ENCODE results near the gene CFAP141. TPM values are rescaled to one million over a fixed set of nuclear protein-coding genes. Genes with fewer than 3 reads are reported as not detected.

Gene CFAP141
- total and polyA plus RNA-seq, 3 donors from 2014 or later: 4.0 to 38.3 (median 8.4) TPM

DNA sequence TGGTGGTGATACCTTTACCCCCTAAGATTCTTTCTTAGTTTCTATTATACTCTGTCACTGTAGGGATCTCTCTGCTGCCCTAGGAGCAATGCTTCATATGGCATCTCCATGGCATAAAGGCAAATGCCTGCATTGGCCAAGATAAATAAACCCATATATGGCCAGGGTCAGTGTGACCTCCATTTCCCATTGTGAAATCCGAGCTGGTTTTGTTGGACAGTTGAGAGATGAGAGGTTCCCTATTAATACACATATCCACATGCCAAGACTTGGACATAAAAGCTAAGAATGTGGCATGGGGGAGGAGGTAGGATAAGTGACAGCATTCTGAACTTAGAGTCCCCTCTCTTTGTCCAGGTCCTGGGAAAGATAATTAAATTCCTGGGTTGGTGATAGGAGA lies 15.6 kb downstream of the CFAP141 start:
- intact Hi-C loops (cut with DNase I; ENCODE audit: low total_unique reads): no loop called here
- Histone ChIP-seq H3K4me3 (no peak overlapping the region), H3K27me3 (no peaks in the 10 kb centered on the region), H3K27ac (no peak overlapping the region), H3K4me1 (no peaks in the 10 kb centered on the region), H3K9me3 (no peaks in the 10 kb centered on the region), H3K36me3 (ENCODE audit: low read depth, missing control alignments) (no peaks in the 10 kb centered on the region)
- WGBS, 2 donors: 25 to 41% methylated on average over 1 of the region's 1 CpG
- no peak for TF ChIP-seq POLR2A (IDR thresholded peaks at IDR 0.05)
- TF ChIP-seq, protein P1, sequence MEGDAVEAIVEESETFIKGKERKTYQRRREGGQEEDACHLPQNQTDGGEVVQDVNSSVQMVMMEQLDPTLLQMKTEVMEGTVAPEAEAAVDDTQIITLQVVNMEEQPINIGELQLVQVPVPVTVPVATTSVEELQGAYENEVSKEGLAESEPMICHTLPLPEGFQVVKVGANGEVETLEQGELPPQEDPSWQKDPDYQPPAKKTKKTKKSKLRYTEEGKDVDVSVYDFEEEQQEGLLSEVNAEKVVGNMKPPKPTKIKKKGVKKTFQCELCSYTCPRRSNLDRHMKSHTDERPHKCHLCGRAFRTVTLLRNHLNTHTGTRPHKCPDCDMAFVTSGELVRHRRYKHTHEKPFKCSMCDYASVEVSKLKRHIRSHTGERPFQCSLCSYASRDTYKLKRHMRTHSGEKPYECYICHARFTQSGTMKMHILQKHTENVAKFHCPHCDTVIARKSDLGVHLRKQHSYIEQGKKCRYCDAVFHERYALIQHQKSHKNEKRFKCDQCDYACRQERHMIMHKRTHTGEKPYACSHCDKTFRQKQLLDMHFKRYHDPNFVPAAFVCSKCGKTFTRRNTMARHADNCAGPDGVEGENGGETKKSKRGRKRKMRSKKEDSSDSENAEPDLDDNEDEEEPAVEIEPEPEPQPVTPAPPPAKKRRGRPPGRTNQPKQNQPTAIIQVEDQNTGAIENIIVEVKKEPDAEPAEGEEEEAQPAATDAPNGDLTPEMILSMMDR (IDR thresholded peaks at IDR 0.05): no peak
- no peak for DNase-seq

GRCh38 chr1:154186852-154187501 lies 19.2 kb downstream of the CFAP141 start:
- Histone ChIP-seq H3K27me3 (no peaks in the 10 kb centered on the region), H3K4me3 (no peak overlapping the region), H3K27ac (no peak overlapping the region), H3K36me3 (ENCODE audit: low read depth, missing control alignments) (no peaks in the 10 kb centered on the region), H3K4me1 (peaks cover 4% of the 10 kb centered on the region), H3K9me3 (no peaks in the 10 kb centered on the region)
- DNase-seq: no peak
- TF ChIP-seq POLR2A (IDR thresholded peaks at IDR 0.05): no peak
- TF ChIP-seq, protein P1 (IDR thresholded peaks at IDR 0.05): no peak
- 44% methylated on average over 2 of the region's 2 CpGs for WGBS, 2 donors
- intact Hi-C loops (cut with DNase I; ENCODE audit: low total_unique reads): no loop called here

GRCh38 chr1:154186177-154186576 lies 20.0 kb downstream of the CFAP141 start:
- H3K27ac ChIP-seq: no peak overlapping the region
- intact Hi-C loops (cut with DNase I; ENCODE audit: low total_unique reads): no loop called here
- peaks cover 9% of the 10 kb centered on the region for H3K4me1 ChIP-seq
- WGBS, 2 donors: 69 to 88% methylated on average over 1 of the region's 1 CpG
- no peak overlapping the region for H3K4me3 ChIP-seq
- DNase-seq: peak; percentile 79
- no peaks in the 10 kb centered on the region for H3K36me3 ChIP-seq (ENCODE audit: low read depth, missing control alignments)
- no peak for TF ChIP-seq POLR2A (IDR thresholded peaks at IDR 0.05)
- TF ChIP-seq, protein P1 (IDR thresholded peaks at IDR 0.05): peak; percentile 16 to 53 (median 41)
- H3K27me3 ChIP-seq: no peaks in the 10 kb centered on the region
- no peaks in the 10 kb centered on the region for H3K9me3 ChIP-seq

DNA sequence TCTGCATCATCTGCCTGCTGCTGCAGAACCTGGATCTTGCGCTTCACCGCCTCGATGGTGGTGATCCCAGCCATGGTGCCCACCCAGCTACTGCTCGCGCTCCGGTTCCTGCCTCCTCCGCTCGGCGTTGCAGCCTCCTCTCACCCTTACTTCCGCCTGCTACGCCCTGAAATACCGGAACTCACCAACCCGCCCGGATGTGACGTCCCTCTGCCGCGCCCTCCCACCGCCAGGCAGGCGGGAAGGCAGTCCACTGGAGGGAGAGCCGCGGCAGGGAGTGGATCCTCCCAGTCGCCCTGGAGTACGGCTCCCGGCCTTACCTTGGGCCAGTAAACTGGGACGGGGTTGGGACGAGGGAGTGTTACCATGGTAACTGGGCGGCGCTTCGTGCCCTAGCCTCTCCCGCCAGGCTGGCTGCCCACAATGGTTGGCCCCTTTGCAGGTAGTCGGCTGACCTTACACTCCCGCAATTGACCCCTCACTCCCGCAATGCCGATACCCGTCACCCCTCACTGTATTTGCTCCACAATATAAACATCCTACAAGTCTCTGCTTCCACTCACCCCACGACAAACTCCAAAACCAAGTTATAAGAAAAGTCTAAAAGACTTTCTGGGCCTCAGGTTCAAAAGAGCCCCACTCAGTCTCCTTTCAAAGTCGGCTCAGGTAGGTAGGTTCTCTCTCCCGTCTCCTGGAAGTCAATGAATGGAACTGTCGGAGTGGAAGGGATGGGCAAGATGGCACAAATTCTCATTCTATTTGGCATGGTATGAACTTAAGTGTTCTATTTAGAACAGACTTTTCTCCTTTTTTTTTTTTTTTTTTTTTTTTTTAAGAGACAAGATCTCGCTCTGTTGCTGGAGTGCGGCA lies 22.9 kb downstream of the CFAP141 start:
- WGBS, 2 donors: 4 to 10% methylated on average over 16 to 41 of the region's 41 CpGs
- H3K27ac ChIP-seq: peak overlapping the region; percentile 76 to 89
- H3K36me3 ChIP-seq (ENCODE audit: low read depth, missing control alignments): no peaks in the 10 kb centered on the region
- peak; percentile 99 for TF ChIP-seq POLR2A (IDR thresholded peaks at IDR 0.05)
- TF ChIP-seq, protein P1 (IDR thresholded peaks at IDR 0.05): peak in 2 of 3 experiments; percentile 10 to 49
- peak overlapping the region; percentile 92 to 96 for H3K4me3 ChIP-seq
- intact Hi-C loops (cut with DNase I; ENCODE audit: low total_unique reads): no loop called here
- no peaks in the 10 kb centered on the region for H3K9me3 ChIP-seq
- H3K4me1 ChIP-seq: peaks cover 37% of the 10 kb centered on the region
- no peaks in the 10 kb centered on the region for H3K27me3 ChIP-seq
- DNase-seq: peak; percentile 98

All from testis (tissue), 3 donors.